ENCODE data around the gene SOX6. TPM values are rescaled to one million over a fixed set of nuclear protein-coding genes. Genes with fewer than 3 reads are reported as not detected.

SOX6 gene
- total and polyA plus RNA-seq, 2 experiments from 2014 or later: 0.03 to 0.66 TPM

DNA sequence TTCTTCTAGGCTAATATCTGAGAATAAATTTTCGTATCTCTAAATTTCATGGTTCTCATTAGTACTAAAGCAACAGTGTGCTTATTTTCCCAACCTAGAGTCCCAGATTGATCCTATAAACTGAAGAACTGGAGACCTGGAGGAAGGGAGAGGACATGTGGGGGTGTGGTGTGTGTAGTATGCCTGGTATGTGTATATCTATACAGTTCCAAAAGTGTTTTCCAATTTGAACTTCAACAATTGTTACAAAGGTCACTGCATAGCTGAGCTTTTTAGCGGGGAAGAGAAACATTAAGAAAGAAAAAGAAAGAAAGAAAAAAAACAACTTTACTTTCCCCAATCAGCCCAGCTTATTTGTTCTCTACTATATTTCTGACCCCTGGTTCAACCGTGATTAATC, 152.1 kb downstream of the SOX6 start:
- no peaks in the 10 kb centered on the region for H3K27me3 Mint-ChIP-seq (ENCODE audit: insufficient read depth, low read depth, poor library complexity)
- H3K27ac Mint-ChIP-seq: no peak overlapping the region
- Histone ChIP-seq H4K20me1 (replicated peaks; ENCODE audit: insufficient read depth) (no peaks in the 10 kb centered on the region), H3F3A (replicated peaks; ENCODE audit: low read depth) (no peaks in the 10 kb centered on the region), H3K36me3 (ENCODE audit: insufficient read depth) (no peaks in the 10 kb centered on the region), H3K4me3 (no peak overlapping the region), H3K9me2 (ENCODE audit: insufficient read depth) (no peaks in the 10 kb centered on the region), H3K79me2 (replicated peaks; ENCODE audit: insufficient read depth) (no peaks in the 10 kb centered on the region), H3K27me3 (ENCODE audit: insufficient read depth) (no peaks in the 10 kb centered on the region), H2AFZ (no peak overlapping the region), H3K4me2 (no peak overlapping the region), H3K4me1 (ENCODE audit: insufficient read depth) (no peaks in the 10 kb centered on the region), H3K27ac (ENCODE audit: low read depth) (no peak overlapping the region)
- no peaks in the 10 kb centered on the region for H3K4me1 Mint-ChIP-seq
- no peak for DNase-seq (ENCODE audit: low spot score)
- H3K9me3 Mint-ChIP-seq: no peaks in the 10 kb centered on the region
- no peak for ATAC-seq
- TF ChIP-seq CREB1 (CRISPR knock-in tag; IDR thresholded peaks at IDR 0.05; ENCODE audit: low read depth): no peak
- TF ChIP-seq ZNF114 (CRISPR knock-in tag; IDR thresholded peaks at IDR 0.05): no peak
- TF ChIP-seq, protein P1, sequence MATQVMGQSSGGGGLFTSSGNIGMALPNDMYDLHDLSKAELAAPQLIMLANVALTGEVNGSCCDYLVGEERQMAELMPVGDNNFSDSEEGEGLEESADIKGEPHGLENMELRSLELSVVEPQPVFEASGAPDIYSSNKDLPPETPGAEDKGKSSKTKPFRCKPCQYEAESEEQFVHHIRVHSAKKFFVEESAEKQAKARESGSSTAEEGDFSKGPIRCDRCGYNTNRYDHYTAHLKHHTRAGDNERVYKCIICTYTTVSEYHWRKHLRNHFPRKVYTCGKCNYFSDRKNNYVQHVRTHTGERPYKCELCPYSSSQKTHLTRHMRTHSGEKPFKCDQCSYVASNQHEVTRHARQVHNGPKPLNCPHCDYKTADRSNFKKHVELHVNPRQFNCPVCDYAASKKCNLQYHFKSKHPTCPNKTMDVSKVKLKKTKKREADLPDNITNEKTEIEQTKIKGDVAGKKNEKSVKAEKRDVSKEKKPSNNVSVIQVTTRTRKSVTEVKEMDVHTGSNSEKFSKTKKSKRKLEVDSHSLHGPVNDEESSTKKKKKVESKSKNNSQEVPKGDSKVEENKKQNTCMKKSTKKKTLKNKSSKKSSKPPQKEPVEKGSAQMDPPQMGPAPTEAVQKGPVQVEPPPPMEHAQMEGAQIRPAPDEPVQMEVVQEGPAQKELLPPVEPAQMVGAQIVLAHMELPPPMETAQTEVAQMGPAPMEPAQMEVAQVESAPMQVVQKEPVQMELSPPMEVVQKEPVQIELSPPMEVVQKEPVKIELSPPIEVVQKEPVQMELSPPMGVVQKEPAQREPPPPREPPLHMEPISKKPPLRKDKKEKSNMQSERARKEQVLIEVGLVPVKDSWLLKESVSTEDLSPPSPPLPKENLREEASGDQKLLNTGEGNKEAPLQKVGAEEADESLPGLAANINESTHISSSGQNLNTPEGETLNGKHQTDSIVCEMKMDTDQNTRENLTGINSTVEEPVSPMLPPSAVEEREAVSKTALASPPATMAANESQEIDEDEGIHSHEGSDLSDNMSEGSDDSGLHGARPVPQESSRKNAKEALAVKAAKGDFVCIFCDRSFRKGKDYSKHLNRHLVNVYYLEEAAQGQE (IDR thresholded peaks at IDR 0.05; ENCODE audit: unreplicated experiment): no peak
- no peak for TF ChIP-seq POLR2AphosphoS5 (IDR thresholded peaks at IDR 0.05; ENCODE audit: low read depth)
- no peak for TF ChIP-seq EZH2phosphoT487 (IDR thresholded peaks at IDR 0.05; ENCODE audit: unreplicated experiment)
- TF ChIP-seq EZH2 (IDR thresholded peaks at IDR 0.05; ENCODE audit: low read depth, unreplicated experiment): no peak
- TF ChIP-seq NANOG (IDR thresholded peaks at IDR 0.05; ENCODE audit: borderline replicate concordance): no peak
- no peak for TF ChIP-seq JUNB (IDR thresholded peaks at IDR 0.05; ENCODE audit: unreplicated experiment)
- no peak for TF ChIP-seq ZNF331 (CRISPR knock-in tag; IDR thresholded peaks at IDR 0.05; ENCODE audit: low read depth)
- no peak for TF ChIP-seq STAT1 (IDR thresholded peaks at IDR 0.05; ENCODE audit: unreplicated experiment)
- TF ChIP-seq, protein P2, sequence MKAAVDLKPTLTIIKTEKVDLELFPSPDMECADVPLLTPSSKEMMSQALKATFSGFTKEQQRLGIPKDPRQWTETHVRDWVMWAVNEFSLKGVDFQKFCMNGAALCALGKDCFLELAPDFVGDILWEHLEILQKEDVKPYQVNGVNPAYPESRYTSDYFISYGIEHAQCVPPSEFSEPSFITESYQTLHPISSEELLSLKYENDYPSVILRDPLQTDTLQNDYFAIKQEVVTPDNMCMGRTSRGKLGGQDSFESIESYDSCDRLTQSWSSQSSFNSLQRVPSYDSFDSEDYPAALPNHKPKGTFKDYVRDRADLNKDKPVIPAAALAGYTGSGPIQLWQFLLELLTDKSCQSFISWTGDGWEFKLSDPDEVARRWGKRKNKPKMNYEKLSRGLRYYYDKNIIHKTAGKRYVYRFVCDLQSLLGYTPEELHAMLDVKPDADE (IDR thresholded peaks at IDR 0.05): no peak
- TF ChIP-seq, protein P3, sequence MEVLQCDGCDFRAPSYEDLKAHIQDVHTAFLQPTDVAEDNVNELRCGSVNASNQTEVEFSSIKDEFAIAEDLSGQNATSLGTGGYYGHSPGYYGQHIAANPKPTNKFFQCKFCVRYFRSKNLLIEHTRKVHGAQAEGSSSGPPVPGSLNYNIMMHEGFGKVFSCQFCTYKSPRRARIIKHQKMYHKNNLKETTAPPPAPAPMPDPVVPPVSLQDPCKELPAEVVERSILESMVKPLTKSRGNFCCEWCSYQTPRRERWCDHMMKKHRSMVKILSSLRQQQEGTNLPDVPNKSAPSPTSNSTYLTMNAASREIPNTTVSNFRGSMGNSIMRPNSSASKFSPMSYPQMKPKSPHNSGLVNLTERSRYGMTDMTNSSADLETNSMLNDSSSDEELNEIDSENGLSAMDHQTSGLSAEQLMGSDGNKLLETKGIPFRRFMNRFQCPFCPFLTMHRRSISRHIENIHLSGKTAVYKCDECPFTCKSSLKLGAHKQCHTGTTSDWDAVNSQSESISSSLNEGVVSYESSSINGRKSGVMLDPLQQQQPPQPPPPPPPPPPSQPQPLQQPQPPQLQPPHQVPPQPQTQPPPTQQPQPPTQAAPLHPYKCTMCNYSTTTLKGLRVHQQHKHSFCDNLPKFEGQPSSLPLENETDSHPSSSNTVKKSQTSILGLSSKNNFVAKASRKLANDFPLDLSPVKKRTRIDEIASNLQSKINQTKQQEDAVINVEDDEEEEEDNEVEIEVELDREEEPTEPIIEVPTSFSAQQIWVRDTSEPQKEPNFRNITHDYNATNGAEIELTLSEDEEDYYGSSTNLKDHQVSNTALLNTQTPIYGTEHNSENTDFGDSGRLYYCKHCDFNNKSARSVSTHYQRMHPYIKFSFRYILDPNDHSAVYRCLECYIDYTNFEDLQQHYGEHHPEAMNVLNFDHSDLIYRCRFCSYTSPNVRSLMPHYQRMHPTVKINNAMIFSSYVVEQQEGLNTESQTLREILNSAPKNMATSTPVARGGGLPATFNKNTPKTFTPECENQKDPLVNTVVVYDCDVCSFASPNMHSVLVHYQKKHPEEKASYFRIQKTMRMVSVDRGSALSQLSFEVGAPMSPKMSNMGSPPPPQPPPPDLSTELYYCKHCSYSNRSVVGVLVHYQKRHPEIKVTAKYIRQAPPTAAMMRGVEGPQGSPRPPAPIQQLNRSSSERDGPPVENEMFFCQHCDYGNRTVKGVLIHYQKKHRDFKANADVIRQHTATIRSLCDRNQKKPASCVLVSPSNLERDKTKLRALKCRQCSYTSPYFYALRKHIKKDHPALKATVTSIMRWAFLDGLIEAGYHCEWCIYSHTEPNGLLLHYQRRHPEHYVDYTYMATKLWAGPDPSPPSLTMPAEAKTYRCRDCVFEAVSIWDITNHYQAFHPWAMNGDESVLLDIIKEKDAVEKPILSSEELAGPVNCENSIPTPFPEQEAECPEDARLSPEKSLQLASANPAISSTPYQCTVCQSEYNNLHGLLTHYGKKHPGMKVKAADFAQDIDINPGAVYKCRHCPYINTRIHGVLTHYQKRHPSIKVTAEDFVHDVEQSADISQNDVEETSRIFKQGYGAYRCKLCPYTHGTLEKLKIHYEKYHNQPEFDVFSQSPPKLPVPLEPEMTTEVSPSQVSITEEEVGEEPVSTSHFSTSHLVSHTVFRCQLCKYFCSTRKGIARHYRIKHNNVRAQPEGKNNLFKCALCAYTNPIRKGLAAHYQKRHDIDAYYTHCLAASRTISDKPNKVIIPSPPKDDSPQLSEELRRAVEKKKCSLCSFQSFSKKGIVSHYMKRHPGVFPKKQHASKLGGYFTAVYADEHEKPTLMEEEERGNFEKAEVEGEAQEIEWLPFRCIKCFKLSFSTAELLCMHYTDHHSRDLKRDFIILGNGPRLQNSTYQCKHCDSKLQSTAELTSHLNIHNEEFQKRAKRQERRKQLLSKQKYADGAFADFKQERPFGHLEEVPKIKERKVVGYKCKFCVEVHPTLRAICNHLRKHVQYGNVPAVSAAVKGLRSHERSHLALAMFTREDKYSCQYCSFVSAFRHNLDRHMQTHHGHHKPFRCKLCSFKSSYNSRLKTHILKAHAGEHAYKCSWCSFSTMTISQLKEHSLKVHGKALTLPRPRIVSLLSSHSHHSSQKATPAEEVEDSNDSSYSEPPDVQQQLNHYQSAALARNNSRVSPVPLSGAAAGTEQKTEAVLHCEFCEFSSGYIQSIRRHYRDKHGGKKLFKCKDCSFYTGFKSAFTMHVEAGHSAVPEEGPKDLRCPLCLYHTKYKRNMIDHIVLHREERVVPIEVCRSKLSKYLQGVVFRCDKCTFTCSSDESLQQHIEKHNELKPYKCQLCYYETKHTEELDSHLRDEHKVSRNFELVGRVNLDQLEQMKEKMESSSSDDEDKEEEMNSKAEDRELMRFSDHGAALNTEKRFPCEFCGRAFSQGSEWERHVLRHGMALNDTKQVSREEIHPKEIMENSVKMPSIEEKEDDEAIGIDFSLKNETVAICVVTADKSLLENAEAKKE (CRISPR knock-in tag; IDR thresholded peaks at IDR 0.05): no peak
- TF ChIP-seq, protein P4, sequence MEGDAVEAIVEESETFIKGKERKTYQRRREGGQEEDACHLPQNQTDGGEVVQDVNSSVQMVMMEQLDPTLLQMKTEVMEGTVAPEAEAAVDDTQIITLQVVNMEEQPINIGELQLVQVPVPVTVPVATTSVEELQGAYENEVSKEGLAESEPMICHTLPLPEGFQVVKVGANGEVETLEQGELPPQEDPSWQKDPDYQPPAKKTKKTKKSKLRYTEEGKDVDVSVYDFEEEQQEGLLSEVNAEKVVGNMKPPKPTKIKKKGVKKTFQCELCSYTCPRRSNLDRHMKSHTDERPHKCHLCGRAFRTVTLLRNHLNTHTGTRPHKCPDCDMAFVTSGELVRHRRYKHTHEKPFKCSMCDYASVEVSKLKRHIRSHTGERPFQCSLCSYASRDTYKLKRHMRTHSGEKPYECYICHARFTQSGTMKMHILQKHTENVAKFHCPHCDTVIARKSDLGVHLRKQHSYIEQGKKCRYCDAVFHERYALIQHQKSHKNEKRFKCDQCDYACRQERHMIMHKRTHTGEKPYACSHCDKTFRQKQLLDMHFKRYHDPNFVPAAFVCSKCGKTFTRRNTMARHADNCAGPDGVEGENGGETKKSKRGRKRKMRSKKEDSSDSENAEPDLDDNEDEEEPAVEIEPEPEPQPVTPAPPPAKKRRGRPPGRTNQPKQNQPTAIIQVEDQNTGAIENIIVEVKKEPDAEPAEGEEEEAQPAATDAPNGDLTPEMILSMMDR (conservative IDR thresholded peaks at IDR 0.05; ENCODE audit: low read depth in 2 of 2): no peak
- H3K36me3 Mint-ChIP-seq (ENCODE audit: low read depth): no peaks in the 10 kb centered on the region
- no peak overlapping the region for H3K4me3 Mint-ChIP-seq

Data from GM23338 (cell line).